OCI-LY7 (cell line): ENCODE results near the gene ZNF280A. TPM values are rescaled to one million over a fixed set of nuclear protein-coding genes. Genes with fewer than 3 reads are reported as not detected.
"Not testable (repeated sequence)": the region's sequence is repeated elsewhere in the genome, so short reads cannot be mapped to it uniquely, and the experiment has no call there.

Source experiments
- BruUV-seq: library from RNA; stranded (reverse); fragments of 400-500 nt; replicated peaks from 2 replicates; lab custom pipeline; 2021; lab: Mats Ljungman, UMichigan
- CTCF ChIA-PET: fragments of 300-600 bp; sonication (Branson Sonifier 250); formaldehyde crosslinking; loops from one replicate; lab custom pipeline; 2022; ENCODE audit warnings: antibody characterized with exemption; ENCODE audit not compliant: unreplicated experiment; lab: Charles Lee
- POLR2A ChIA-PET: fragments of 300-600 bp; sonication (Branson Sonifier 250); formaldehyde crosslinking; loops from one replicate; lab custom pipeline; 2022; ENCODE audit warnings: antibody characterized with exemption; lab: Charles Lee
- DNase-seq: peaks from one replicate; pipeline ENCODE4 v3.0.0-alpha.2; 2015; ENCODE audit warnings: low spot score
- H2AFZ ChIP-seq: fragments of 200-600 bp; sonication (generic), shearing (Covaris generic); 2 replicates; pipeline ENCODE4 v1.6.1; 2014; ENCODE audit warnings: mild to moderate bottlenecking, antibody characterized with exemption, low read length, moderate library complexity
- H3K27ac ChIP-seq: fragments of 200-600 bp; sonication (generic); 2 replicates; pipeline ENCODE4 v1.5.1; 2014; ENCODE audit warnings: mixed run types, low read depth, mild to moderate bottlenecking, moderate library complexity, low read length, inconsistent platforms; ENCODE audit not compliant: poor library complexity, severe bottlenecking
- H3K36me3 ChIP-seq: fragments of 200-600 bp; sonication (generic); 2 replicates; pipeline ENCODE4 v1.6.1; 2014; ENCODE audit warnings: mild to moderate bottlenecking, antibody characterized with exemption, low read length, moderate library complexity, mixed read lengths; ENCODE audit not compliant: insufficient read depth
- H3K4me1 ChIP-seq: fragments of 200-600 bp; sonication (generic); 2 replicates; pipeline ENCODE4 v1.5.1; 2014; ENCODE audit warnings: mild to moderate bottlenecking, low read length; ENCODE audit not compliant: insufficient read depth, poor library complexity, severe bottlenecking
- H3K4me2 ChIP-seq: fragments of 200-600 bp; sonication (generic); 2 replicates; pipeline ENCODE4 v1.6.1; 2014; ENCODE audit warnings: mild to moderate bottlenecking, low read length
- H3K4me3 ChIP-seq: fragments of 200-600 bp; sonication (generic); 2 replicates; pipeline ENCODE4 v1.5.1; 2014; ENCODE audit warnings: mild to moderate bottlenecking, low read depth, low read length; ENCODE audit not compliant: poor library complexity, severe bottlenecking
- H3K79me2 ChIP-seq: fragments of 200-600 bp; sonication (generic); 2 replicates; pipeline ENCODE4 v1.6.1; 2016; ENCODE audit warnings: low read depth, mild to moderate bottlenecking, low read length, moderate library complexity, mixed read lengths; ENCODE audit not compliant: insufficient read depth
- H3K9me2 ChIP-seq: fragments of 200-600 bp; sonication (generic); 2 replicates; pipeline ENCODE4 v1.6.1; 2016; ENCODE audit warnings: mild to moderate bottlenecking, low read length, mixed read lengths; ENCODE audit not compliant: insufficient read depth
- H3K9me3 ChIP-seq: fragments of 200-600 bp; sonication (generic); 2 replicates; pipeline ENCODE4 v1.6.1; 2014; ENCODE audit warnings: mild to moderate bottlenecking, mixed run types, low read length, mixed read lengths
- H4K20me1 ChIP-seq: fragments of 200-600 bp; sonication (generic); 2 replicates; pipeline ENCODE4 v1.6.1; 2014; ENCODE audit warnings: mild to moderate bottlenecking, antibody characterized with exemption, low read length, moderate library complexity, mixed read lengths; ENCODE audit not compliant: insufficient read depth
- CTCF ChIP-seq: fragments of 200-600 bp; sonication (generic); conservative IDR thresholded peaks from 2 replicates; pipeline ENCODE4 v1.5.1; 2014; ENCODE audit warnings: mild to moderate bottlenecking, antibody characterized with exemption, low read length, moderate library complexity, mixed read lengths
- EZH2phosphoT487 ChIP-seq: fragments of 200-600 bp; sonication (generic); IDR thresholded peaks from 2 replicates; pipeline ENCODE4 v1.6.1; 2018; ENCODE audit warnings: low read depth, borderline replicate concordance, mild to moderate bottlenecking, mixed run types, antibody characterized with exemption, low read length, moderate library complexity, mixed read lengths
- intact Hi-C: fragments of 100-400 bp; cut with micrococcal nuclease; formaldehyde crosslinking; loops from one replicate; pipeline ENCODE4 v1.10.0; 2022; ENCODE audit not compliant: unreplicated experiment
- total RNA-seq, 2 experiments: library from RNA; depleted of rRNA in 1 of 2; stranded (reverse); fragments of >200 nt in 1 of 2; shearing (Covaris generic) in 1 of 2; gene quantifications; 2 replicates each; pipeline ENCODE4 v1.2.3, GENCODE V29; 2014 to 2022

Gene ZNF280A
- total RNA-seq, 2 experiments from 2014 or later, result not detected

- DNase-seq, result no peak
- H3K4me2 ChIP-seq, result no peak overlapping the region
- BruUV-seq, result no TSS peak
- no peak overlapping the region for H3K4me3 ChIP-seq
- H3K4me1 ChIP-seq, result peaks cover 4% of the 10 kb centered on the region
- H2AFZ ChIP-seq, result no peak overlapping the region
- ChIA-PET CTCF (no interaction called here), POLR2A (no interaction called here)
- no peaks in the 10 kb centered on the region for H3K36me3 ChIP-seq
- peaks cover 11% of the 10 kb centered on the region; the same call in 1 of the 2 replicates for H3K9me3 ChIP-seq
- H3K27ac ChIP-seq, result no peak overlapping the region
- H3K79me2 ChIP-seq, result no peaks in the 10 kb centered on the region
- no peak for TF ChIP-seq EZH2phosphoT487
- no peak for TF ChIP-seq CTCF
- intact Hi-C loops, result no loop called here
- H4K20me1 ChIP-seq, result no peaks in the 10 kb centered on the region
- no peaks in the 10 kb centered on the region for H3K9me2 ChIP-seq
These were observed 6.5 kb downstream of the ZNF280A start for GRCh38 chr22:22513619-22514018.

GRCh38 chr22:22512951-22513350 lies 7.1 kb downstream of the ZNF280A start:
- Histone ChIP-seq H3K4me2 (no peak overlapping the region), H3K79me2 (no peaks in the 10 kb centered on the region), H3K27ac (no peak overlapping the region), H2AFZ (no peak overlapping the region), H3K4me3 (no peak overlapping the region), H3K9me3 (peaks cover 11% of the 10 kb centered on the region; the same call in 1 of the 2 replicates), H3K4me1 (peaks cover 4% of the 10 kb centered on the region), H3K9me2 (no peaks in the 10 kb centered on the region), H4K20me1 (no peaks in the 10 kb centered on the region), H3K36me3 (no peaks in the 10 kb centered on the region)
- no TSS peak for BruUV-seq
- DNase-seq, result no peak
- POLR2A ChIA-PET, result interaction anchor here (0.6 kb wide), 2 partner anchors 17 to 25 kb away, joined by 3 to 4 read pairs; no protein-coding TSS in a partner anchor
- intact Hi-C loops, result no loop called here
- CTCF ChIA-PET, result no interaction called here
- TF ChIP-seq CTCF, result no peak
- TF ChIP-seq EZH2phosphoT487, result no peak

- BruUV-seq, intact Hi-C loops, H4K20me1 ChIP-seq, H3K4me2 ChIP-seq, DNase-seq, CTCF ChIA-PET, H3K4me3 ChIP-seq, H3K79me2 ChIP-seq, H3K27ac ChIP-seq, H2AFZ ChIP-seq, H3K9me2 ChIP-seq, H3K4me1 ChIP-seq: not testable (repeated sequence)
- Histone ChIP-seq H3K9me3 (peaks cover 11% of the 10 kb centered on the region; the same call in 1 of the 2 replicates), H3K36me3 (peaks cover 16% of the 10 kb centered on the region)
- POLR2A ChIA-PET, result interaction anchor here (0.7 to 0.8 kb wide), 2 partner anchors 303 to 961 kb away, joined by 3 read pairs; no protein-coding TSS in a partner anchor
These were observed 9.2 kb downstream of the ZNF280A start for GRCh38 chr22:22510833-22511232.

GRCh38 chr22:22509912-22510311 lies 10.2 kb downstream of the ZNF280A start:
- intact Hi-C loops, result loop anchor here (10.0 kb wide), 1 partner anchor 775 kb away; the partner anchor contains the start of gene YPEL1

More at GRCh38 chr22:22509912-22510311, 10.2 kb downstream of the ZNF280A start:
- H2AFZ ChIP-seq, BruUV-seq, H3K27ac ChIP-seq, CTCF ChIA-PET, POLR2A ChIA-PET, H3K4me2 ChIP-seq, DNase-seq, H4K20me1 ChIP-seq, H3K79me2 ChIP-seq, H3K4me1 ChIP-seq, H3K9me2 ChIP-seq, H3K4me3 ChIP-seq: not testable (repeated sequence)
- Histone ChIP-seq H3K36me3 (peaks cover 22% of the 10 kb centered on the region), H3K9me3 (peaks cover 11% of the 10 kb centered on the region; the same call in 1 of the 2 replicates)
